Measurements from ENCODE around the gene PDK1.

DNA sequence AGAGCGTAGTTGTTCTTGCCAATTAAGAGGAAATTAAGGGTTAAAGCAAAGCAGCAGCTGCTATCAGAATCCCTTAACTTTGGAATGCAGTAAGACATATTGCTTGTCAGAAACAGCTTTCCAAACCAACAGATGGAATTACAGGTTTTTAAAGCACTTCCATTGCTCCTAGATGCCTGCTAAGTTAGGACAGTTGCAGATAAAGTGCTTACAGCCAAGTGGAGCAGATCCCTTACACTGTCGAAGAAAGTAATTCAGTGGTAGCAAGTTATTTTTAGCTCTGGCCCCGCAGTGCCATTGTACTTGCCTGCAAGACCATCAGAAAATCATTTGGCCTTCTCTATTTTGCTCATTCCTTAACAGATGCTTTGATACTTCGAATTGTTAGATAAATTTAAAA is 5.4 kb downstream of the PDK1 start:
- no peak for TF ChIP-seq GATA3 (IDR thresholded peaks at IDR 0.05; ENCODE audit: low read depth, low read length)
- TF ChIP-seq GATA2 (IDR thresholded peaks at IDR 0.05; ENCODE audit: low read depth, low read length): no peak

All from SH-SY5Y (cell line).